ENCODE measurements around the gene TECPR2.

TECPR2 gene

GRCh38 chr14:102496331-102496691, 133.6 kb downstream of the TECPR2 start:
- no peaks in the 10 kb centered on the region for H3K9me3 ChIP-seq
- H3K4me1 ChIP-seq: no peaks in the 10 kb centered on the region
- H3K27ac ChIP-seq: no peak overlapping the region
- H3K4me3 ChIP-seq: no peak overlapping the region
- intact Hi-C loops (cut with DNase I; ENCODE audit: low total_unique reads): no loop called here
- TF ChIP-seq, protein P1, sequence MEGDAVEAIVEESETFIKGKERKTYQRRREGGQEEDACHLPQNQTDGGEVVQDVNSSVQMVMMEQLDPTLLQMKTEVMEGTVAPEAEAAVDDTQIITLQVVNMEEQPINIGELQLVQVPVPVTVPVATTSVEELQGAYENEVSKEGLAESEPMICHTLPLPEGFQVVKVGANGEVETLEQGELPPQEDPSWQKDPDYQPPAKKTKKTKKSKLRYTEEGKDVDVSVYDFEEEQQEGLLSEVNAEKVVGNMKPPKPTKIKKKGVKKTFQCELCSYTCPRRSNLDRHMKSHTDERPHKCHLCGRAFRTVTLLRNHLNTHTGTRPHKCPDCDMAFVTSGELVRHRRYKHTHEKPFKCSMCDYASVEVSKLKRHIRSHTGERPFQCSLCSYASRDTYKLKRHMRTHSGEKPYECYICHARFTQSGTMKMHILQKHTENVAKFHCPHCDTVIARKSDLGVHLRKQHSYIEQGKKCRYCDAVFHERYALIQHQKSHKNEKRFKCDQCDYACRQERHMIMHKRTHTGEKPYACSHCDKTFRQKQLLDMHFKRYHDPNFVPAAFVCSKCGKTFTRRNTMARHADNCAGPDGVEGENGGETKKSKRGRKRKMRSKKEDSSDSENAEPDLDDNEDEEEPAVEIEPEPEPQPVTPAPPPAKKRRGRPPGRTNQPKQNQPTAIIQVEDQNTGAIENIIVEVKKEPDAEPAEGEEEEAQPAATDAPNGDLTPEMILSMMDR (IDR thresholded peaks at IDR 0.05): no peak
- H3K27me3 ChIP-seq: no peaks in the 10 kb centered on the region
- no peak for DNase-seq
- H3K36me3 ChIP-seq: peaks cover 12 to 60% (median 22%) of the 10 kb centered on the region in 3 donors

DNA sequence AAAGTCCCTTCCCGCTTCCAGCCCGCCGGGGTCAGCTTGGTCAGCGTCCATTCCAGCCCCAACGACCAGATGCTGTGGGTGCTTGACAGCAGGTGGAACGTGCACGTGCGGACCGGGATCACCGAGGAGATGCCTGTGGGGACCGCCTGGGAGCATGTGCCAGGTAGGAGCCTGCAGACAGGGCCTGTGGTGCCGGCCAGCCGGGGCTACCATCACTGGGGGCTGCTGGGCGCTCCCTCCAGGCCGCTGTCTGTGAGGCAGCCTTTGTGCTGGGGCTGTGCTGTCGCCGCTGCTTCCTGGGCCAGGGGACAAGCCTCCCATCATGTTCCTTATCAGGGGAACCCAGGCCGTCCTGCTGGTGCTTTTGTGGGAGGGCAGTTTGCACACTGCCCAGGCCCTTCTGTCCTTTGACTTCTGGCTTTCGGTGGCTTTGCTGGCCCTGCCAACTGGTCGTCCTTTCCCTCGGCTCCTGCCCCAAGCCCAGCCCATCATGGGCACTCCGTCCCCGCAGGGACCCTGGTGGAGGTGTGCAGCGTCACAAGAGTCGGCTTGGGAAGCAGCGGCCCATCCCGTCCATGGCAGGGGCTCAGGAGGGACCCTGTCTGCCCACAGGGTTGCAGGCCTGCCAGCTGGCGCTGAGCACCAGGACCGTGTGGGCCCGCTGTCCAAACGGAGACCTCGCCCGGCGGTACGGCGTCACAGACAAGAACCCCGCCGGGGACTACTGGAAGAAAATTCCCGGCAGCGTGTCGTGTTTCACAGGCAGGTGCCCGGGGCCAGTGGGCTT, 134.4 kb downstream of the TECPR2 start:
- H3K4me1 ChIP-seq: no peaks in the 10 kb centered on the region
- H3K4me3 ChIP-seq: no peak overlapping the region
- H3K36me3 ChIP-seq: peaks cover 12 to 60% (median 22%) of the 10 kb centered on the region in 3 donors
- H3K9me3 ChIP-seq: no peaks in the 10 kb centered on the region
- intact Hi-C loops (cut with DNase I; ENCODE audit: low total_unique reads): no loop called here
- no peak for DNase-seq
- TF ChIP-seq, protein P1 (IDR thresholded peaks at IDR 0.05): no peak
- H3K27ac ChIP-seq: no peak overlapping the region
- H3K27me3 ChIP-seq: no peaks in the 10 kb centered on the region

DNA sequence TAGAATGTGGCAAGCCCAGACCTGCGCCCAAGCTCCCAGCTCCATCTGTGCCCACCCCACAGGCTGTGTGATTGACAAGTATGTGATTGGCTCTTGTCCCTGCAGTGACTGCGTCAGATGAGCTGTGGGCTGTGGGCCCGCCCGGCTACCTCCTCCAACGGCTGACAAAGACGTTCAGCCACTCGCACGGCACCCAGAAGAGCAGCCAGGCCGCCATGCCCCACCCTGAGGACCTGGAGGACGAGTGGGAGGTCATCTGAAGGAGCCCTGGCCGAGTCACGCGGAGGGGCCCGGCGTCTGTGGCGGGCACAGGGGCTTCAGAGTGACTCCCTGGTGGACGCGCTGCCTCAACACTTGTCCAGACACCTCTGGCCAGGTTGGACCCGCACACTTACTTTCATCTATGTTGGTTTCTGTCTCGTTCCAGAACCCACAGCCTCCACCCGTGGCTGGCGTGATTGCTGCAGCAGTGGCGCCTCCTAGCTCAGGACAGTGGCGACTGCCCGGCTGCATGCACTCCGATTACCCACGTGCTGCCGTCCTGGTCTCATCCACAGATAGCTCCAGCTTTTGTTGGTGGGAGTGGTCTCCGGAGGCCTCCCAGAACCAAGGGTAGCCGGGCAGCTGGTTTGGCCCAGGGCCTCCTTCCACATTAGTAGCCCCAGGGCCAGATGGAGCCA, 135.4 kb downstream of the TECPR2 start:
- no peak overlapping the region for H3K27ac ChIP-seq
- no peaks in the 10 kb centered on the region for H3K27me3 ChIP-seq
- H3K9me3 ChIP-seq: no peaks in the 10 kb centered on the region
- intact Hi-C loops (cut with DNase I; ENCODE audit: low total_unique reads): no loop called here
- TF ChIP-seq, protein P1 (IDR thresholded peaks at IDR 0.05): no peak
- H3K4me1 ChIP-seq: no peaks in the 10 kb centered on the region
- DNase-seq: no peak
- H3K4me3 ChIP-seq: no peak overlapping the region
- H3K36me3 ChIP-seq: peaks cover 12 to 57% (median 22%) of the 10 kb centered on the region in 3 donors

DNA sequence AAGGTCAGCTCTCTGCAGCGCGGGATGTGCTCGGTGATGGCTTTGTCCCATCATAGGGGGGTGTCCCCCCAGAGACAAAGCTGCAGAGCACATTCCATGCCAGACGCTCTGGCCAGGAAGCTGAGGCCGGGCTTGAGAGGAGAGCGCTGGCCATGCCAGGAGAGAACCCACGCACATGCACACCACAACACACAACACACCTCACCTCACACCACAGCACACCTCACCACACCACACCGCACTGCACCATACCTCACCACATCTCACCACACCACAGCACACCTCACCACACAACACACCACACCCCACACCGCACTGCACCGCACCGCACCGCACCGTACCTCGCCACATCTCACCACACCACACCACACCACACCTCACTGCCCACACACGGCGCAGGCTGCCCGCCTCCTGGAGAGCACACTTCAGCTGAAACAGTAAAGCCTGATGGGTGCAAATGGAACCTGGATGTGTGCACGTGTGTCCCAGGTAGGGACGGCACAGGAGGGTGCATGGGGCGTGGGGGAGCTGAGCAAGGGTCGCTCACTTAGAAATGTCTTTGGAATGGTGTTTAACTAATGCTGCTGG, 136.0 kb downstream of the TECPR2 start:
- H3K4me1 ChIP-seq: no peaks in the 10 kb centered on the region
- TF ChIP-seq, protein P1 (IDR thresholded peaks at IDR 0.05): no peak
- intact Hi-C loops (cut with DNase I; ENCODE audit: low total_unique reads): no loop called here
- no peak overlapping the region for H3K4me3 ChIP-seq
- H3K27me3 ChIP-seq: no peaks in the 10 kb centered on the region
- no peaks in the 10 kb centered on the region for H3K9me3 ChIP-seq
- peaks cover 12 to 52% (median 22%) of the 10 kb centered on the region in 3 donors for H3K36me3 ChIP-seq
- no peak for DNase-seq
- no peak overlapping the region for H3K27ac ChIP-seq

DNA sequence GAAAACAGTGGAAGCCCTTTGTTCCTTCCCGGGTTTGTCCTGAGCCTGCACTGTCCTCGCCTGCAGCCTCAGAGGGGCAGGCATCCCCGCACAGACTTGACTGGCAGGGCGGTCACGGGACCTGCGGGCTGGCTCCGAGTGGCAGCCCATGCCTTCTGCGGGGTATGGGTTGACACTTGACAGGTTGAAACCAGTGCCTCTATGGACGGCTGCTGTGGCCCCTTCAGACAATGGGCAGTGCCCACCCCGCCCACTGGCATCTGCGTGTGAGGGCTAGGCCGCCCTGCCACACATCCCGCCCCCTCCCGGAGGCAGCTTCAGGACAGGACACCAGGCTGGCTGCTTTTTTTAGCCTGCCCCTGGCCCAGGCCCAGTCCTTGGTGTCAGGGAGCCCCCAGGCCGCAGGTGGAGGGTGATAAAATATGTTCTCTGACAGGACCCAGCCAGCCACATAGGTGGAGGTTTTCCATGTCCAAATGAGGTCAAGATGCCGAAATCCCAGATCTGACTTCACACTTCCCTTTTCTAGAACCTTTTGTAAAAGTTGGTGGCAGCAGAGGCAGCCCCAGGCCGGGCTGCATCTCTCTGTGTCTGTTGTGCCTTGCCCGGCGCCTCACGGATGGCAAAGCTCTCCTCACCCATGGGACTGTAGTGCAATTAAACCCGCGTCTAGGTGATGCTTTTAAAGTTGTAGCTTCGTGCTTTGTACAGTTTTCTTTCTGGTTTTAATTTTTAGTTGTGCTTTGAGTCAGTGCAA, 136.8 kb downstream of the TECPR2 start:
- H3K27me3 ChIP-seq: no peaks in the 10 kb centered on the region
- DNase-seq: no peak
- H3K36me3 ChIP-seq: peaks cover 12 to 56% (median 22%) of the 10 kb centered on the region in 3 donors
- no peak overlapping the region for H3K4me3 ChIP-seq
- H3K4me1 ChIP-seq: no peaks in the 10 kb centered on the region
- intact Hi-C loops (cut with DNase I; ENCODE audit: low total_unique reads): no loop called here
- no peaks in the 10 kb centered on the region for H3K9me3 ChIP-seq
- TF ChIP-seq, protein P1 (IDR thresholded peaks at IDR 0.05): no peak
- peak overlapping the region in 1 of 2 donors; percentile 57 for H3K27ac ChIP-seq
